Peyer's patch (tissue), 4 donors: ENCODE results near the gene MAPK4. TPM values are rescaled to one million over a fixed set of nuclear protein-coding genes. Genes with fewer than 3 reads are reported as not detected.

Experiments used
- DNase-seq, 3 donors: peaks; one replicate each; pipeline ENCODE4 v3.0.0-alpha.2; 2017 to 2019
- H3K27ac ChIP-seq, 4 donors: fragments of 200-600 bp; sonication (generic); one replicate each; pipeline ENCODE4 v1.5.1; 2016 to 2019
- H3K27me3 ChIP-seq, 2 donors: fragments of 200-600 bp; sonication (generic); one replicate each; pipeline ENCODE4 v1.5.1; 2019
- H3K36me3 ChIP-seq, 3 donors: fragments of 200-600 bp; sonication (generic); one replicate each; pipeline ENCODE4 v1.5.1; 2016 to 2019
- H3K4me1 ChIP-seq, 4 donors: fragments of 200-600 bp; sonication (generic); one replicate each; pipeline ENCODE4 v1.5.1; 2016 to 2019
- H3K4me3 ChIP-seq, 4 donors: fragments of 200-600 bp; sonication (generic); 1 replicate in 3 of 4; 2 replicates in 1 of 4; pipeline ENCODE4 v1.5.1; 2016 to 2019; ENCODE audit warnings: mild to moderate bottlenecking in 1 of 4
- H3K9me3 ChIP-seq, 4 donors: fragments of 200-600 bp; sonication (generic); one replicate each; pipeline ENCODE4 v1.5.1; 2016 to 2019; ENCODE audit warnings: mild to moderate bottlenecking in 1 of 4
- CTCF ChIP-seq, 6 experiments: fragments of 450-650 bp in 4 of 6; fragments of 200-600 bp in 2 of 6; sonication (generic) in 1 of 6; IDR thresholded peaks; one replicate each; pipeline ENCODE4 v1.5.1; 2017 to 2019; ENCODE audit warnings: antibody characterized with exemption in 6 of 6, mild to moderate bottlenecking in 3 of 6, moderate library complexity in 1 of 6
- POLR2A ChIP-seq, 2 donors: fragments of 450-650 bp; IDR thresholded peaks; one replicate each; pipeline ENCODE4 v1.5.1; 2017; ENCODE audit warnings: antibody characterized with exemption in 2 of 2, mild to moderate bottlenecking in 2 of 2, moderate library complexity in 2 of 2
- total RNA-seq, 4 donors: library from RNA; depleted of rRNA; stranded (reverse); fragments of >200 nt; gene quantifications; one replicate each; pipeline ENCODE4 v1.1.0, GENCODE V29; 2016

MAPK4 gene
- total RNA-seq, 4 donors from 2014 or later: 0.54 to 2.0 (median 0.83) TPM; not detected in 1

GRCh38 chr18:50622320-50622719 is 62.4 kb downstream of the MAPK4 start:
- no peak overlapping the region for H3K4me3 ChIP-seq
- no peaks in the 10 kb centered on the region for H3K9me3 ChIP-seq
- H3K27ac ChIP-seq: no peak overlapping the region
- no peaks in the 10 kb centered on the region for H3K4me1 ChIP-seq
- TF ChIP-seq CTCF (IDR thresholded peaks at IDR 0.05): no peak
- TF ChIP-seq POLR2A (IDR thresholded peaks at IDR 0.05): no peak
- no peaks in the 10 kb centered on the region for H3K27me3 ChIP-seq
- DNase-seq: no peak
- no peaks in the 10 kb centered on the region for H3K36me3 ChIP-seq

GRCh38 chr18:50622865-50623393 is 63.0 kb downstream of the MAPK4 start:
- no peaks in the 10 kb centered on the region for H3K9me3 ChIP-seq
- H3K4me3 ChIP-seq: no peak overlapping the region
- no peak for DNase-seq
- H3K27me3 ChIP-seq: no peaks in the 10 kb centered on the region
- no peaks in the 10 kb centered on the region for H3K36me3 ChIP-seq
- H3K4me1 ChIP-seq: no peaks in the 10 kb centered on the region
- no peak for TF ChIP-seq CTCF (IDR thresholded peaks at IDR 0.05)
- no peak for TF ChIP-seq POLR2A (IDR thresholded peaks at IDR 0.05)
- no peak overlapping the region for H3K27ac ChIP-seq

- Histone ChIP-seq H3K36me3 (no peaks in the 10 kb centered on the region), H3K4me3 (no peak overlapping the region), H3K4me1 (no peaks in the 10 kb centered on the region), H3K27me3 (no peaks in the 10 kb centered on the region), H3K9me3 (no peaks in the 10 kb centered on the region), H3K27ac (no peak overlapping the region)
- DNase-seq: no peak
- TF ChIP-seq CTCF (IDR thresholded peaks at IDR 0.05): no peak
- no peak for TF ChIP-seq POLR2A (IDR thresholded peaks at IDR 0.05)
Measured at GRCh38 chr18:50623694-50624352, 63.9 kb downstream of the MAPK4 start.

- no peak overlapping the region for H3K4me3 ChIP-seq
- H3K27me3 ChIP-seq: no peaks in the 10 kb centered on the region
- H3K9me3 ChIP-seq: no peaks in the 10 kb centered on the region
- no peaks in the 10 kb centered on the region for H3K36me3 ChIP-seq
- TF ChIP-seq CTCF (IDR thresholded peaks at IDR 0.05) (no peak), POLR2A (IDR thresholded peaks at IDR 0.05) (no peak)
- no peaks in the 10 kb centered on the region for H3K4me1 ChIP-seq
- DNase-seq: no peak
- no peak overlapping the region for H3K27ac ChIP-seq
Measured at GRCh38 chr18:50624981-50625380, 65.1 kb downstream of the MAPK4 start.

- Histone ChIP-seq H3K27ac (no peak overlapping the region), H3K4me3 (no peak overlapping the region), H3K4me1 (no peaks in the 10 kb centered on the region), H3K36me3 (no peaks in the 10 kb centered on the region), H3K27me3 (no peaks in the 10 kb centered on the region), H3K9me3 (no peaks in the 10 kb centered on the region)
- TF ChIP-seq CTCF (IDR thresholded peaks at IDR 0.05) (no peak), POLR2A (IDR thresholded peaks at IDR 0.05) (no peak)
- DNase-seq: no peak
Measured at GRCh38 chr18:50626317-50626716, 66.4 kb downstream of the MAPK4 start.
